Vagina (tissue), 2 donors: ENCODE data around the gene CNFN.

Source experiments
- POLR2A ChIP-seq, 2 donors: fragments of 450-650 bp; IDR thresholded peaks; one replicate each; pipeline ENCODE4 v1.6.1; 2017; ENCODE audit warnings: antibody characterized with exemption in 2 of 2, mild to moderate bottlenecking in 2 of 2, moderate library complexity in 2 of 2
- TF ChIP-seq, protein P1 (sequence below), 3 experiments: fragments of 450-650 bp in 2 of 3; fragments of 200-600 bp in 1 of 3; sonication (generic) in 1 of 3; IDR thresholded peaks; one replicate each; pipeline ENCODE4 v1.5.1; 2017 to 2019; ENCODE audit warnings: antibody characterized with exemption in 3 of 3, mild to moderate bottlenecking in 2 of 3, moderate library complexity in 2 of 3

DNA sequence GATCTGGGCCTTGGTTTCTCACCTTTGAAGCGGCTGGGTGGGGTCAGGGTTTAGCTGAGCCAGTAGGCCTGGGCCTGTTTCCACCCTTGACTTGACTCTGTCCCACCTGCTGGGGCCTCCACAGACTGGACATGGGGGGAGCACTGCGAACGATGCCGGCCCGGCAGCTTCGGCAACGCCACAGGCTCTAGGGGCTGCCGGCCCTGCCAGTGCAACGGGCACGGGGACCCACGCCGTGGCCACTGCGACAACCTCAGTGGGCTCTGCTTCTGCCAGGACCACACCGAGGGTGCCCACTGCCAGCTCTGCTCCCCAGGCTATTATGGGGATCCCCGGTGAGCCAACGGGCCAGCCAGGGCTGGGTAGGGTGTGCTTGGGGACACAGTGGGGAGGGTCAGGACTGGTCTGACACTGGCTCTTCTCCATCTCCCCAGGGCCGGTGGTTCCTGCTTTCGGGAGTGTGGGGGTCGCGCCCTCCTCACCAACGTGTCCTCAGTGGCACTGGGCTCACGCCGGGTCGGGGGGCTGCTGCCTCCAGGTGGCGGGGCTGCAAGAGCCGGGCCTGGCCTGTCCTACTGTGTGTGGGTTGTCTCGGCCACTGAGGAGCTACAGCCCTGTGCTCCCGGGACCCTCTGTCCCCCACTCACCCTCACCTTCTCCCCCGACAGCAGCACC, 36.6 kb downstream of the CNFN start:
- TF ChIP-seq, protein P1, sequence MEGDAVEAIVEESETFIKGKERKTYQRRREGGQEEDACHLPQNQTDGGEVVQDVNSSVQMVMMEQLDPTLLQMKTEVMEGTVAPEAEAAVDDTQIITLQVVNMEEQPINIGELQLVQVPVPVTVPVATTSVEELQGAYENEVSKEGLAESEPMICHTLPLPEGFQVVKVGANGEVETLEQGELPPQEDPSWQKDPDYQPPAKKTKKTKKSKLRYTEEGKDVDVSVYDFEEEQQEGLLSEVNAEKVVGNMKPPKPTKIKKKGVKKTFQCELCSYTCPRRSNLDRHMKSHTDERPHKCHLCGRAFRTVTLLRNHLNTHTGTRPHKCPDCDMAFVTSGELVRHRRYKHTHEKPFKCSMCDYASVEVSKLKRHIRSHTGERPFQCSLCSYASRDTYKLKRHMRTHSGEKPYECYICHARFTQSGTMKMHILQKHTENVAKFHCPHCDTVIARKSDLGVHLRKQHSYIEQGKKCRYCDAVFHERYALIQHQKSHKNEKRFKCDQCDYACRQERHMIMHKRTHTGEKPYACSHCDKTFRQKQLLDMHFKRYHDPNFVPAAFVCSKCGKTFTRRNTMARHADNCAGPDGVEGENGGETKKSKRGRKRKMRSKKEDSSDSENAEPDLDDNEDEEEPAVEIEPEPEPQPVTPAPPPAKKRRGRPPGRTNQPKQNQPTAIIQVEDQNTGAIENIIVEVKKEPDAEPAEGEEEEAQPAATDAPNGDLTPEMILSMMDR (IDR thresholded peaks at IDR 0.05) = no peak
- TF ChIP-seq POLR2A (IDR thresholded peaks at IDR 0.05) = no peak
